GM19463 (cell line): ENCODE results near the gene CD2.

Experiments used
- ATAC-seq: cut with Tn5 transposase; IDR thresholded peaks from one replicate; pipeline ENCODE4 v1.9.1; 2021; ENCODE audit warnings: mild to moderate bottlenecking, moderate library complexity; ENCODE audit not compliant: unreplicated experiment

CD2 gene

GRCh38 chr1:116726872-116727820, 27.1 kb upstream of the CD2 start:
- no peak for ATAC-seq

GRCh38 chr1:116731439-116731838, 22.8 kb upstream of the CD2 start:
- ATAC-seq: no peak

GRCh38 chr1:116732726-116733125, 21.5 kb upstream of the CD2 start:
- peak; percentile 59 for ATAC-seq

GRCh38 chr1:116733476-116734365, 20.5 kb upstream of the CD2 start:
- no peak for ATAC-seq

GRCh38 chr1:116735246-116735645, 19.0 kb upstream of the CD2 start:
- no peak for ATAC-seq

GRCh38 chr1:116737020-116737854, 17.0 kb upstream of the CD2 start:
- ATAC-seq: peak; percentile 40

GRCh38 chr1:116737855-116738321, 16.3 kb upstream of the CD2 start:
- peak; percentile 20 for ATAC-seq

- ATAC-seq: peak; percentile 67
Measured at GRCh38 chr1:116738673-116739370, 15.4 kb upstream of the CD2 start.

GRCh38 chr1:116739371-116740012, 14.7 kb upstream of the CD2 start:
- ATAC-seq: no peak

GRCh38 chr1:116740296-116740695, 13.9 kb upstream of the CD2 start:
- ATAC-seq: no peak

- ATAC-seq: no peak
Measured at GRCh38 chr1:116740746-116741145, 13.5 kb upstream of the CD2 start.

- ATAC-seq: no peak
Measured at GRCh38 chr1:116741836-116742565, 12.2 kb upstream of the CD2 start.

- ATAC-seq: no peak
Measured at GRCh38 chr1:116743535-116743934, 10.7 kb upstream of the CD2 start.

GRCh38 chr1:116748272-116748671, 6.0 kb upstream of the CD2 start:
- ATAC-seq: no peak

- ATAC-seq: no peak
Measured at GRCh38 chr1:116751146-116751545, 3.1 kb upstream of the CD2 start.

GRCh38 chr1:116751621-116752020, 2.6 kb upstream of the CD2 start:
- ATAC-seq: no peak

- ATAC-seq: no peak
Measured at GRCh38 chr1:116753312-116753711, 918 bp upstream of the CD2 start.

GRCh38 chr1:116755066-116755465, 836 bp downstream of the CD2 start:
- ATAC-seq: no peak

- ATAC-seq: no peak
Measured at GRCh38 chr1:116755681-116756080, 1.5 kb downstream of the CD2 start.
